Measurements from ENCODE around the gene TMPRSS2.

TMPRSS2 gene

GRCh38 chr21:41446586-41446985, 61.4 kb downstream of the TMPRSS2 start:
- DNase-seq: no peak

GRCh38 chr21:41445465-41445862, 62.5 kb downstream of the TMPRSS2 start:
- DNase-seq: no peak

- DNase-seq: no peak
Observed at GRCh38 chr21:41444703-41445464, 63.1 kb downstream of the TMPRSS2 start.

GRCh38 chr21:41443562-41443961, 64.4 kb downstream of the TMPRSS2 start:
- no peak for DNase-seq

GRCh38 chr21:41442481-41443186, 65.3 kb downstream of the TMPRSS2 start:
- DNase-seq: no peak

- no peak for DNase-seq
Observed at GRCh38 chr21:41441546-41441945, 66.4 kb downstream of the TMPRSS2 start.

GRCh38 chr21:41439248-41439647, 68.7 kb downstream of the TMPRSS2 start:
- DNase-seq: no peak

- DNase-seq: no peak
Observed at GRCh38 chr21:41438425-41439113, 69.4 kb downstream of the TMPRSS2 start.

GRCh38 chr21:41437729-41438128, 70.2 kb downstream of the TMPRSS2 start:
- no peak for DNase-seq

GRCh38 chr21:41435706-41436105, 72.3 kb downstream of the TMPRSS2 start:
- no peak for DNase-seq

GRCh38 chr21:41433566-41433965, 74.4 kb downstream of the TMPRSS2 start:
- no peak for DNase-seq

GRCh38 chr21:41432562-41433460, 75.1 kb downstream of the TMPRSS2 start:
- DNase-seq: no peak

- no peak for DNase-seq
Observed at GRCh38 chr21:41431788-41432548, 76.0 kb downstream of the TMPRSS2 start.

- DNase-seq: no peak
Observed at GRCh38 chr21:41429925-41430491, 78.0 kb downstream of the TMPRSS2 start.

GRCh38 chr21:41429305-41429704, 78.7 kb downstream of the TMPRSS2 start:
- DNase-seq: no peak

- no peak for DNase-seq
Observed at GRCh38 chr21:41428847-41429246, 79.1 kb downstream of the TMPRSS2 start.

GRCh38 chr21:41428311-41428710, 79.6 kb downstream of the TMPRSS2 start:
- no peak for DNase-seq

- no peak for DNase-seq
Observed at GRCh38 chr21:41427556-41427955, 80.4 kb downstream of the TMPRSS2 start.

GRCh38 chr21:41426676-41427404, 81.1 kb downstream of the TMPRSS2 start:
- DNase-seq: peak in 2 of 6 experiments; percentile 5 to 12

- DNase-seq: peak; percentile 75 to 88 (median 80)
Observed at GRCh38 chr21:41425954-41426675, 81.8 kb downstream of the TMPRSS2 start, which contains the start of gene MX1. Gene MX1 (plus strand): TSS chr21:41426239. CDS start chr21:41432071, 5,832 bp downstream.
